Heart left ventricle (tissue), 13 donors: ENCODE data around the gene PALD1.

Experiments
- POLR2A ChIP-seq, 2 donors: fragments of 450-650 bp; IDR thresholded peaks; one replicate each; pipeline ENCODE4 v1.6.1; 2017; ENCODE audit warnings: antibody characterized with exemption in 2 of 2, mild to moderate bottlenecking in 2 of 2, moderate library complexity in 2 of 2
- TF ChIP-seq, protein P1 (sequence below), 12 donors: fragments of 200-600 bp; sonication (generic) in 4 of 12; IDR thresholded peaks; one replicate each; pipeline versions ENCODE4 v1.5.0 to v1.8.0; 2018 to 2022; ENCODE audit warnings: antibody characterized with exemption in 12 of 12, mild to moderate bottlenecking in 5 of 12
- donor health status: ischemic (EF 13 %, LVEDD 7.1; RV severe dilation, severe dysfunction).
- donor health status: DM: no; HTN: yes; CAD: no.
- donor health status: DM: no; HTN: no; CAD: no.
- donor health status: ischemic (EF 25% LVEDD 6.9; RV normal size, moderate dysfunction).
- donor health status: ischemic (EF 25% LVEDD 5.7; RV mildly dilated, moderate dysfunction).
- donor health status: ischemic (EF 35%, LVEDD 5.7; RV mildly dilated, moderate dysfunction).
- donor health status: nonischemic (EF 11% LVEDD 7.7; RV severe dilation, severe dysfunction).
- donor health status: DM: yes; HTN: yes; CAD: no.
- donor health status: PGD.
- donor health status: ischemic (EF 29% LVEDD 5.4; RV normal size, mild dysfunction).
- donor health status: nonischemic (EF 23%, LVEDD 6.1; RV moderate dilation, normal function).

DNA sequence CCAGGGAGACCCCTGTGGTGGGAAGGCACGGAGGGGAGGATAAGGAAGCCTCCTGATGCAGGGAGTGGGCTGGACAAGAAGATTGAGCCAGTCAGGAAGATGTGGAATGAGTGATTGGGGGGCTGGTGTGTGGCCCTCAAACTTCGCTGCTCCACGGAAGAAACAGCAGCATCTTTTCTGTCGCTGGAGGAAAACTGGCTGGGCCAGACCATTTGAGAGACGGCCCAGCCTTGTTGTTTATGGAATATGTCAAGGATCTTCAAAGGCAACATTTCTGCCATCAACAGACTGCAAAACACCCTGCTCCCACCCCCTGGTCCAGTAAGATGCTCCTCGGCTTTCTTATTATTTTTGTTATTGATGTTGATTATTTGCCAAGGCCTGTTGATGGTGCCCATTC is 29.4 kb downstream of the PALD1 start:
- TF ChIP-seq POLR2A (IDR thresholded peaks at IDR 0.05): no peak
- TF ChIP-seq, protein P1, sequence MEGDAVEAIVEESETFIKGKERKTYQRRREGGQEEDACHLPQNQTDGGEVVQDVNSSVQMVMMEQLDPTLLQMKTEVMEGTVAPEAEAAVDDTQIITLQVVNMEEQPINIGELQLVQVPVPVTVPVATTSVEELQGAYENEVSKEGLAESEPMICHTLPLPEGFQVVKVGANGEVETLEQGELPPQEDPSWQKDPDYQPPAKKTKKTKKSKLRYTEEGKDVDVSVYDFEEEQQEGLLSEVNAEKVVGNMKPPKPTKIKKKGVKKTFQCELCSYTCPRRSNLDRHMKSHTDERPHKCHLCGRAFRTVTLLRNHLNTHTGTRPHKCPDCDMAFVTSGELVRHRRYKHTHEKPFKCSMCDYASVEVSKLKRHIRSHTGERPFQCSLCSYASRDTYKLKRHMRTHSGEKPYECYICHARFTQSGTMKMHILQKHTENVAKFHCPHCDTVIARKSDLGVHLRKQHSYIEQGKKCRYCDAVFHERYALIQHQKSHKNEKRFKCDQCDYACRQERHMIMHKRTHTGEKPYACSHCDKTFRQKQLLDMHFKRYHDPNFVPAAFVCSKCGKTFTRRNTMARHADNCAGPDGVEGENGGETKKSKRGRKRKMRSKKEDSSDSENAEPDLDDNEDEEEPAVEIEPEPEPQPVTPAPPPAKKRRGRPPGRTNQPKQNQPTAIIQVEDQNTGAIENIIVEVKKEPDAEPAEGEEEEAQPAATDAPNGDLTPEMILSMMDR (IDR thresholded peaks at IDR 0.05): no peak
